ENCODE data around the gene WNK2.

WNK2 gene

DNA sequence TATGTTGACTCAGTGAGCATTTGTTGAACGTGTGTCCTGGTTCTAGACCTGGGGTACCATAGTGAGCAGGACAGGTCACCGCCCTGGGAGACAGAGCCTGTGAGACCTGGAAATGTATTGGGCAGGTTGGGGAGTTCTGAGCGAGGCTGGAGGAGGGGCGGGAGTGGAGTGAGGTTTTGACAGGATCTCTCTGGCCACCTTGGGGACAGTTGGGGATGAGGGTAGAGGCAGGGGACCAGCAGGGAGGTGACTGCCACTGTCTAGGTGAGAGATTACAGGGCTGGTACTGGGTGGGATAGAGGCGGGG is 7.4 kb downstream of the WNK2 start:
- H3K27ac ChIP-seq, result no peak overlapping the region
- TF ChIP-seq, protein P1, sequence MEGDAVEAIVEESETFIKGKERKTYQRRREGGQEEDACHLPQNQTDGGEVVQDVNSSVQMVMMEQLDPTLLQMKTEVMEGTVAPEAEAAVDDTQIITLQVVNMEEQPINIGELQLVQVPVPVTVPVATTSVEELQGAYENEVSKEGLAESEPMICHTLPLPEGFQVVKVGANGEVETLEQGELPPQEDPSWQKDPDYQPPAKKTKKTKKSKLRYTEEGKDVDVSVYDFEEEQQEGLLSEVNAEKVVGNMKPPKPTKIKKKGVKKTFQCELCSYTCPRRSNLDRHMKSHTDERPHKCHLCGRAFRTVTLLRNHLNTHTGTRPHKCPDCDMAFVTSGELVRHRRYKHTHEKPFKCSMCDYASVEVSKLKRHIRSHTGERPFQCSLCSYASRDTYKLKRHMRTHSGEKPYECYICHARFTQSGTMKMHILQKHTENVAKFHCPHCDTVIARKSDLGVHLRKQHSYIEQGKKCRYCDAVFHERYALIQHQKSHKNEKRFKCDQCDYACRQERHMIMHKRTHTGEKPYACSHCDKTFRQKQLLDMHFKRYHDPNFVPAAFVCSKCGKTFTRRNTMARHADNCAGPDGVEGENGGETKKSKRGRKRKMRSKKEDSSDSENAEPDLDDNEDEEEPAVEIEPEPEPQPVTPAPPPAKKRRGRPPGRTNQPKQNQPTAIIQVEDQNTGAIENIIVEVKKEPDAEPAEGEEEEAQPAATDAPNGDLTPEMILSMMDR (conservative IDR thresholded peaks at IDR 0.05), result no peak
- no peak for TF ChIP-seq ZFX (IDR thresholded peaks at IDR 0.05)

DNA sequence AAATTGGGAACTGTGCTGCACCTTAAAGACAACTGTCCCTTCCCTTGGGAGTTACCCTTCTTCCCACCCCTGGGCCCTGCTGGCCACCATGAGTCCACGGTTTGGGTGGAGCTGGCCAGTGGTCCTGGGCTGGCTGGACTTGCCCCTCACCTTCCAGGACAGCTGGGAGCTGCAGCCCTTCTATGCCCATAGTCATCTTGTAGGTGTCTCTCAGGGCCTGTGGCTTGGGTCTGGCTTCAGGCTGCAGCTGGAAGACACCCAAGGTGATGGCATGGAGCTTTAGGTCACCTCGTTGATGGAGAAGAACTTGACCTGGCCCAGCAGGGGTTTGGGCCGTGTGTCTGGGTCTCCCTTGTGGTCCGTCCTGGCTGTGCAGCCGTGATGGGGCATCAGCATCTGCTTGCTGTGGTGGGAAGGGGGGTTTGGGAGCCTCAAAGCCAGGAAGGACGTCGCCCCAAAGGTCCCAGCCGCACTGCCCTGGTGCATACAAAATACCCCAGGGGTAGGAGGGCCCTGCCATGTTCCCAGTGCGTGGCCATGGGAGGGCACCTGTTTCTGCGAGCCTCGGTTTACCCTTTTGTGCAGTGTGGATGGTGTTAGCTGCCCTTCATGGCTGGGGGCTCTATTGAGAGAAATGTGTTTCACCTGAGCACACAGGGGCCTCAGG is 8.9 kb downstream of the WNK2 start:
- TF ChIP-seq ZFX (IDR thresholded peaks at IDR 0.05), result no peak
- TF ChIP-seq, protein P1 (conservative IDR thresholded peaks at IDR 0.05), result no peak
- H3K27ac ChIP-seq, result no peak overlapping the region

DNA sequence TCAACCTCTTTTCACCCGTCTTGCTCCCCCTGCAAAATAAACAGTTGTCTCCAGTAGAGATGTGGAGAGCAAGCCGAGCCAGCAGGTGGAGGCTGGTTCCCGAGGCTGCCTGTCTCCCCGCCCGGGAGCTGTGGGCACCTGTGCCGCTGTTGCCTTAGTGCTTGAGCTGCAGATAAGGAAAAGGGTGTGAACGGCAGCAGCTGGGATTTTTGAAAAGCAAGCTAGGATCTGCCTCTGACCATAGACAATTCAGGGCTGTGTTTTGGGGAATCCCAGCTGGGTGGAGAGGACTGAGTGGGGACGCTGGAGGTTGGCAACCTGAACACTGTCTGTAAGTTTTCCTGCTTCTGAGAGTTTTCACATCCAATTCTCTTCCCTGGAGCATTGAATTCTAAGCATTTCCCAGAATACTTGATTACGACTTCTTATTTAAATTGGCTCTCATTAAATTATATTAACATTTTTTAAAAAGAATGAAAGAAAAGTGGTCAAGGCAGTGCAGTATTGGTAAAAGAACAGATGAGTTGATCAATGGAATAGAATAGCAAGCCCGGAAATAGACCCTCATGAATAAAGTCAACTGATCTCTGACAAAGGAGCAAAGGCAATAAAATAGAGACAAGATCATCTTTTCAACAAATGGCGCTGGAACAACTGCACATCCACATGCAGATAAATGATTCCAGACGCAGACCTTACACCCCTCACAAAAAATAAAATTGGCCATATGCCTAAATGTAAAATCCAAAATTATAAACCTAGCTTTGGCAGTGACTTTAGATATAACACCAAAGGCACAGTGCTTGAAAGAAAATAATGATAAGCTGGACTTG is 9.7 kb downstream of the WNK2 start:
- TF ChIP-seq, protein P1 (conservative IDR thresholded peaks at IDR 0.05), result no peak
- TF ChIP-seq ZFX (IDR thresholded peaks at IDR 0.05), result no peak
- H3K27ac ChIP-seq, result no peak overlapping the region

DNA sequence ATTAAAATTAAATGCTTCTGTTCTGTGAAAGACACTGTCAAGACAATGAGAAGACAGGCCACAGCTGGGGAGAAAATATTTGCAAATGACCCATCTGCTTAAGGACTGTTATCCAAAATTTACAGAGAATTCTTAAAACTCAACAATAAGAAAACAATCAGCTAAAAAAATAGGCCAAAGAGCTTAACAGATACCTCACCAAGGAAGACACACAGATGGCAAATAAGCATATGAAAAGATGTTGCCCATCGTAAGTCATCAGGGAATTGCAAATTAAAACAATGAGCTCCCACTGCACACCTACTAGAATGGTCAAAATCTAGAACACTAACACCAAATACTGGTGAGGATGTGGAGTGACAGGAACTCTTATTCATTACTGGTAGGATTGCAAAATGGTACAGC is 10.3 kb downstream of the WNK2 start:
- TF ChIP-seq, protein P1 (conservative IDR thresholded peaks at IDR 0.05), result no peak
- no peak for TF ChIP-seq ZFX (IDR thresholded peaks at IDR 0.05)
- H3K27ac ChIP-seq, result no peak overlapping the region

DNA sequence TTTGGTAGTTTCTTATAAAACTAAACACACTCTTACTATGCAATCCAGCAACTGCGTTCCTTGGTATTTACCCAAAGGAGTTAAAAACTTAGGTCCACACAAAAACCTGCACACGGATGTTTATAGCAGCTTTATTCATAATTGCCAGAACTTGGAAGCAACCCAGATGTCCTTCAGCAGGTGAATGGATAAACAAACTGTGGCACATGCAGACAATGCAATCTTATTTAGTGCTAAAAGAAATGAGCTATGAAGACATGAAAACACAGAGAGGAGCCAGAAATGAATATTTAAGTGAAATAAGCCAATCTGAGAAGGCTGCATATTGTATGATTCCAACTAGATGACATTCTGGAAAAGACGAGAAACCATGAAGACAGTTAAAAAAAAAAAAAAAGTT is 10.7 kb downstream of the WNK2 start:
- TF ChIP-seq, protein P1 (conservative IDR thresholded peaks at IDR 0.05), result no peak
- no peak for TF ChIP-seq ZFX (IDR thresholded peaks at IDR 0.05)
- H3K27ac ChIP-seq, result no peak overlapping the region

DNA sequence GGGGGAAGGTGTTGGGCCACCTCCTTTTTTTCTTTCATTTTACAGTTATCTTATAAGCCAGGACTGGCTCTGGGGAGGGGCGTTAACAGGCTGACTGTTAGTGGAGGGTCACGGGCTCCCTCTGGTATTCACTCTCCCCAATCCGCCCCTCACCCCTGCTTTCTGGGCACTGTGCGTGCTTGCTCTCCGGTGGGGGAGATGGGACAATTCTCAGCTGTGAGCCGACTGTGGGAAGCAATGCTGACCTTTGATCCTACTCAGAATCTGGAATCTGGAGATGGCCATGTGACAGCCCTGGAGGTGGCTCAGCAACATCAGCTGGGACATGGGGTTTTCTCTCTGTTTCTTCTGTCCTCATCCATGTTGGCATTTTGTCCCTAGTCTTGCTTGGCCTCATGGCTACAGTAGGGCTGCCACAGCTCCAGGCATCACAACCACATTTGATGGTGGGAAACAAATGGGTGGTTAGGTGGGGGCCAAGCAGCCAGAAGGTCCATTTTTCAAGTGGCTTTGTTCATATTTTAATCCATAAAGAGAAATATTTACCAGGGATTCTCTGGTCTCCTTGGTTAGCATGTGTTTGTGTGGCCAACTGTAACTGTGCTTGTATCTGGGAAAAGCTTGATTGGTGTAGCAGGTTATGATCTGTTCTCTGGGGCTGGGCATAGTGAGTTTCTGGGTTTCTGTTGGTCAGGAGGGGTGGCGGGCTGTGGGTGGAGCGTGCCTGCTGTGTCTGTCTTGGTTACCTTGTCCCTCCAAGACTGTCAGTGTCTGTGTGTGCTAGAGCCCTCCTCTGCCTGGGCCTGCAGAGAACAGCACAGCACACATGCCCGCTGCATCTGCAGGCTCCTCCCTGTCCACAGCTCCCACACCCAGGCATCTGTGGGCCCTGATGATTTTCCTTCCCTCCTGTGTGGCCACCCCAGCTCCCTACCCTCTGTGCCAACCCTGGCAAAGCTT is 12.4 kb downstream of the WNK2 start:
- H3K27ac ChIP-seq, result no peak overlapping the region
- no peak for TF ChIP-seq ZFX (IDR thresholded peaks at IDR 0.05)
- TF ChIP-seq, protein P1 (conservative IDR thresholded peaks at IDR 0.05), result no peak

All from C4-2B (cell line).